Retinal pigment epithelial cell (primary cell): ENCODE results near the gene SLC44A5.

Source experiments
- DNase-seq: peaks from one replicate; pipeline ENCODE4 v3.0.0-alpha.2; 2010; ENCODE audit warnings: low read depth
- H3K4me3 ChIP-seq: 2 replicates; pipeline ENCODE4 v1.5.1; 2011; ENCODE audit warnings: mild to moderate bottlenecking, low read length, control low read depth, moderate library complexity
- CTCF ChIP-seq: conservative IDR thresholded peaks from 2 replicates; pipeline ENCODE4 v1.5.1; 2011; ENCODE audit warnings: low read depth, low read length, control low read depth, inconsistent platforms

The SLC44A5 gene

GRCh38 chr1:75461808-75462325, 149.0 kb downstream of the SLC44A5 start:
- TF ChIP-seq CTCF, result no peak
- H3K4me3 ChIP-seq, result no peak overlapping the region
- DNase-seq, result no peak

GRCh38 chr1:75449998-75450397, 160.9 kb downstream of the SLC44A5 start:
- H3K4me3 ChIP-seq, result no peak overlapping the region
- no peak for TF ChIP-seq CTCF
- no peak for DNase-seq

DNA sequence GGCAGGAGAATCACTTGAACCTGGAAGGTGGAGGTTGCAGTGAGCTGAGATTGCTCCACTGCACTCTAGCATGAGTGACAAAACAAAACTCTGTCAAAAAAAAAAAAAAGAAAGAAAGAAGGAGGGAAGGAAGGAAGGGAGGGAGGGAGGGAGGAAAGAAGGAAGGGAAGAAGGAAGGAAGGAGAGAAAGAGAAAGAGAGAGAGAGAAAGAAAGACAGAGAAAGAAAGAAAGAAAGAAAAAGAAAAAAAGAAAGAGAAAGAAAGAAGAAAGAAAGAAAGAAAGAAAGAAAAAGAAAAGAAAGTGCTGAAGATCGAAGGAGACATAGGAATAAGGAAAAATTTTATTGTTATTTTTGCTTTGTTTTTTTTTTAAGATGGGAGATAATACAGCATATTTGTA, 166.7 kb downstream of the SLC44A5 start:
- H3K4me3 ChIP-seq, result no peak overlapping the region
- no peak for DNase-seq
- TF ChIP-seq CTCF, result no peak

GRCh38 chr1:75440274-75440673, 170.6 kb downstream of the SLC44A5 start:
- no peak for DNase-seq
- no peak overlapping the region for H3K4me3 ChIP-seq
- TF ChIP-seq CTCF, result no peak

DNA sequence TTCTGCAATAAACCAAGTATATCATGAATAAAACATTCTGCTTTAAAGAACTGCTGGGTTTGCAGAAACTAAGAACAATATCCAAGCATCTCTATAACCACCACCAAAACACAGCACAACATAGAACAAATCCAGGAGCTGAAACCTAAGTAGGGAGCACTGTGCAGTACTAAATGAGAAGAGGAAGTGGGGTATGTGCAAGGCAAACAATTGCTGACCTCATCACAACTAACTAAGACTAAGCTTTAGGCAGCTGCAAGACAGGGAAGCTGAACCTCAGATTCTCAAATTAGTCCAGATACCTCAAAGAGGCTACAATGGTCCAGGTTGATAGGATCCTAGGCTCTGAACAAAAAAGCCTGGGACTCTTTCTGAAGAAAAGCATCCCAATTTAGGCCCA, 172.6 kb downstream of the SLC44A5 start:
- no peak for DNase-seq
- TF ChIP-seq CTCF, result no peak
- H3K4me3 ChIP-seq, result no peak overlapping the region

DNA sequence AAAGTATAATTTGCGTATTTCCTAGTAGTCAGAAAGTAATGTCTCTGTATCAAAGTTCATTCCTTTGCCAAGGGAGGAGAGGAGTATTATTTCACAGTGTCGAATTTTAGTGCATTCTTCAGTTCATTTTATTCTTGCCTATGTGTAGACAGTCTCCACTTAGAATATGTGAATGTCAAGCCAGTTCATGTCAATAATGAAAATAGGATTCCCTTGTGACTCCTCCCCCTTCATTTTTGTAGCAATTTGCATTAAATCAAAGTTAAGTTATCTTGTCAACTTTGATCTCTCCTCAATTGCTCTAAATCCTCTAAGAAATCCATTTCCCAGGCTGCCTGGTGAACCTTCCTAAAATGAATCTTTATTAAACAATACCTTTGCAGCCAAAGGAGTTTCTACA, 179.1 kb downstream of the SLC44A5 start:
- DNase-seq, result no peak
- no peak for TF ChIP-seq CTCF

GRCh38 chr1:75430526-75430925, 180.4 kb downstream of the SLC44A5 start:
- TF ChIP-seq CTCF, result no peak
- no peak for DNase-seq

More for the DNA sequence above, 179.1 kb downstream of the SLC44A5 start:
- H3K4me3 ChIP-seq, result no peak overlapping the region

More at GRCh38 chr1:75430526-75430925, 180.4 kb downstream of the SLC44A5 start:
- no peak overlapping the region for H3K4me3 ChIP-seq
